ENCODE results near the gene MAP7.

MAP7 gene

GRCh38 chr6:136535880-136536650 lies 14.2 kb downstream of the MAP7 start:
- Histone ChIP-seq H3K36me3 (ENCODE audit: control insufficient read depth, low read length) (no peaks in the 10 kb centered on the region), H3K79me2 (ENCODE audit: control insufficient read depth, low read length) (no peaks in the 10 kb centered on the region), H3K4me3 (ENCODE audit: low read length) (no peak overlapping the region), H3K27ac (ENCODE audit: low read depth, low read length) (no peak overlapping the region), H4K20me1 (ENCODE audit: control insufficient read depth, insufficient read depth, low read depth, low read length) (no peaks in the 10 kb centered on the region), H3K4me1 (ENCODE audit: control insufficient read depth, low read length) (no peaks in the 10 kb centered on the region), H3F3A (ENCODE audit: control insufficient read depth, insufficient read depth) (no peaks in the 10 kb centered on the region), H3K27me3 (ENCODE audit: control insufficient read depth, low read length) (peaks cover 17% of the 10 kb centered on the region), H3K9me2 (replicated peaks; ENCODE audit: control insufficient read depth, low read length) (no peaks in the 10 kb centered on the region), H3K4me2 (ENCODE audit: low read length) (no peak overlapping the region), H3K9me3 (ENCODE audit: control insufficient read depth, insufficient read depth, low read length) (no peaks in the 10 kb centered on the region)
- TF ChIP-seq EZH2phosphoT487 (IDR thresholded peaks at IDR 0.05; ENCODE audit: borderline replicate concordance, low read length), result no peak
- TF ChIP-seq CTCF (IDR thresholded peaks at IDR 0.05; ENCODE audit: low read depth, low read length, poor library complexity, severe bottlenecking), result no peak

- Histone ChIP-seq H3K4me2 (ENCODE audit: low read length) (no peak overlapping the region), H3K27me3 (ENCODE audit: control insufficient read depth, low read length) (peaks cover 11% of the 10 kb centered on the region), H3K9me3 (ENCODE audit: control insufficient read depth, insufficient read depth, low read length) (no peaks in the 10 kb centered on the region), H4K20me1 (ENCODE audit: control insufficient read depth, insufficient read depth, low read depth, low read length) (no peaks in the 10 kb centered on the region), H3K27ac (ENCODE audit: low read depth, low read length) (no peak overlapping the region), H3K4me3 (ENCODE audit: low read length) (no peak overlapping the region), H3F3A (ENCODE audit: control insufficient read depth, insufficient read depth) (no peaks in the 10 kb centered on the region), H3K36me3 (ENCODE audit: control insufficient read depth, low read length) (no peaks in the 10 kb centered on the region), H3K9me2 (replicated peaks; ENCODE audit: control insufficient read depth, low read length) (no peaks in the 10 kb centered on the region), H3K79me2 (ENCODE audit: control insufficient read depth, low read length) (no peaks in the 10 kb centered on the region), H3K4me1 (ENCODE audit: control insufficient read depth, low read length) (no peaks in the 10 kb centered on the region)
- no peak for TF ChIP-seq CTCF (IDR thresholded peaks at IDR 0.05; ENCODE audit: low read depth, low read length, poor library complexity, severe bottlenecking)
- no peak for TF ChIP-seq EZH2phosphoT487 (IDR thresholded peaks at IDR 0.05; ENCODE audit: borderline replicate concordance, low read length)
Observed at GRCh38 chr6:136535017-136535765, 15.0 kb downstream of the MAP7 start.

GRCh38 chr6:136534268-136534667 lies 16.0 kb downstream of the MAP7 start:
- H4K20me1 ChIP-seq (ENCODE audit: control insufficient read depth, insufficient read depth, low read depth, low read length), result no peaks in the 10 kb centered on the region

More at GRCh38 chr6:136534268-136534667, 16.0 kb downstream of the MAP7 start:
- Histone ChIP-seq H3K4me2 (ENCODE audit: low read length) (no peak overlapping the region), H3K4me1 (ENCODE audit: control insufficient read depth, low read length) (no peaks in the 10 kb centered on the region), H3K27me3 (ENCODE audit: control insufficient read depth, low read length) (peaks cover 3% of the 10 kb centered on the region), H3K27ac (ENCODE audit: low read depth, low read length) (no peak overlapping the region), H3K36me3 (ENCODE audit: control insufficient read depth, low read length) (no peaks in the 10 kb centered on the region), H3K9me3 (ENCODE audit: control insufficient read depth, insufficient read depth, low read length) (no peaks in the 10 kb centered on the region), H3K79me2 (ENCODE audit: control insufficient read depth, low read length) (no peaks in the 10 kb centered on the region), H3F3A (ENCODE audit: control insufficient read depth, insufficient read depth) (no peaks in the 10 kb centered on the region), H3K4me3 (ENCODE audit: low read length) (no peak overlapping the region), H3K9me2 (replicated peaks; ENCODE audit: control insufficient read depth, low read length) (no peaks in the 10 kb centered on the region)
- TF ChIP-seq CTCF (IDR thresholded peaks at IDR 0.05; ENCODE audit: low read depth, low read length, poor library complexity, severe bottlenecking) (no peak), EZH2phosphoT487 (IDR thresholded peaks at IDR 0.05; ENCODE audit: borderline replicate concordance, low read length) (no peak)

Measured in DOHH2 (cell line).